Measurements from ENCODE around the gene ARSB. TPM values are rescaled to one million over a fixed set of nuclear protein-coding genes. Genes with fewer than 3 reads are reported as not detected.

The ARSB gene
- total and polyA plus RNA-seq, 2 donors (not counting 1 experiment from before 2014, with no cell fraction given), result 10.1 to 27.7 TPM

- Histone ChIP-seq H3K27ac (ENCODE audit: insufficient read depth, low read length) (no peak overlapping the region), H3K36me3 (ENCODE audit: control insufficient read depth, insufficient read depth, low read length) (no peaks in the 10 kb centered on the region), H3K9me3 (ENCODE audit: control insufficient read depth, insufficient read depth, low read depth, low read length) (no peaks in the 10 kb centered on the region), H3K4me1 (ENCODE audit: control insufficient read depth, extremely low read depth, insufficient read depth, low read length) (peaks cover 5% of the 10 kb centered on the region), H2AFZ (ENCODE audit: low read length) (peak overlapping the region; percentile 16), H3K79me2 (ENCODE audit: control insufficient read depth, insufficient read depth, low read length) (no peaks in the 10 kb centered on the region), H3K9ac (ENCODE audit: insufficient read depth, low read length) (no peak overlapping the region), H3K27me3 (ENCODE audit: control insufficient read depth, insufficient read depth, low read length) (no peaks in the 10 kb centered on the region), H3K4me3 (replicated peaks in 1 of 4; ENCODE audit: control extremely low read depth in 1 of 4, insufficient read depth in 1 of 4, low read depth in 3 of 4, low read length in 4 of 4) (no peak overlapping the region), H4K20me1 (ENCODE audit: control insufficient read depth, extremely low read depth, insufficient read depth, low read length) (no peaks in the 10 kb centered on the region), H3K4me2 (ENCODE audit: extremely low read depth, insufficient read depth, low read length) (no peak overlapping the region)
- no peak for DNase-seq (ENCODE audit: low read depth in 2 of 2)
- TF ChIP-seq CTCF (conservative IDR thresholded peaks at IDR 0.05 in 1 of 2, IDR thresholded peaks at IDR 0.05 in 1 of 2; ENCODE audit: low read depth in 1 of 2, low read length in 2 of 2) (no peak), EZH2 (IDR thresholded peaks at IDR 0.05; ENCODE audit: low read length, missing control alignments) (no peak)
These were observed 36.6 kb upstream of the ARSB start for GRCh38 chr5:79021753-79022152.

- Histone ChIP-seq H3K4me1 (ENCODE audit: control insufficient read depth, extremely low read depth, insufficient read depth, low read length) (peaks cover 5% of the 10 kb centered on the region), H3K4me2 (ENCODE audit: extremely low read depth, insufficient read depth, low read length) (peak overlapping the region; percentile 74), H2AFZ (ENCODE audit: low read length) (peak overlapping the region; percentile 82), H3K9ac (ENCODE audit: insufficient read depth, low read length) (no peak overlapping the region), H3K36me3 (ENCODE audit: control insufficient read depth, insufficient read depth, low read length) (no peaks in the 10 kb centered on the region), H3K4me3 (replicated peaks in 1 of 4; ENCODE audit: control extremely low read depth in 1 of 4, insufficient read depth in 1 of 4, low read depth in 3 of 4, low read length in 4 of 4) (peak overlapping the region in 2 of 4 experiments; percentile 24 to 39), H3K9me3 (ENCODE audit: control insufficient read depth, insufficient read depth, low read depth, low read length) (no peaks in the 10 kb centered on the region), H3K79me2 (ENCODE audit: control insufficient read depth, insufficient read depth, low read length) (no peaks in the 10 kb centered on the region), H3K27me3 (ENCODE audit: control insufficient read depth, insufficient read depth, low read length) (no peaks in the 10 kb centered on the region), H3K27ac (ENCODE audit: insufficient read depth, low read length) (no peak overlapping the region), H4K20me1 (ENCODE audit: control insufficient read depth, extremely low read depth, insufficient read depth, low read length) (no peaks in the 10 kb centered on the region)
- DNase-seq (ENCODE audit: low read depth in 2 of 2), result peak; percentile 76 to 87
- TF ChIP-seq EZH2 (IDR thresholded peaks at IDR 0.05; ENCODE audit: low read length, missing control alignments), result no peak
- peak; percentile 77 to 94 for TF ChIP-seq CTCF (conservative IDR thresholded peaks at IDR 0.05 in 1 of 2, IDR thresholded peaks at IDR 0.05 in 1 of 2; ENCODE audit: low read depth in 1 of 2, low read length in 2 of 2)
These were observed 35.9 kb upstream of the ARSB start for GRCh38 chr5:79020861-79021561.

DNA sequence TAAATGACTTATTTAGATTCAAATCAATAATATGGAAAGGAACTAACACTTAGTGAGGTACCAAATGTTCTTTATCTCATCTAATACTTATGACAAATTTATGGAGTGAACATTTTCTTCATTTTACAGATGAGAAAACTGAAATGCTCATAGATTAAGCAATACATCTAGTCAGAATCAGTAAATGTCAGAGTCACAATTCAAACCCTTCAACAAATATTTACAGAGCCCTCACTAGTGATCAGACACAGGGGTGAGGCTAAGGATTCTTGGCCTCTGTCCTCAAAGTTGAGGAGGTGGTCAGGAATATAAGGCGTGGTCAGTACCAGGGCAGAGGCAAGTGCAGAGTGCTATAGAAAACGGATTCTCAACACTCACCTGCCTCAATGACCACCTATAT, 29.5 kb upstream of the ARSB start:
- no peak for DNase-seq (ENCODE audit: low read depth in 2 of 2)
- TF ChIP-seq CTCF (conservative IDR thresholded peaks at IDR 0.05 in 1 of 2, IDR thresholded peaks at IDR 0.05 in 1 of 2; ENCODE audit: low read depth in 1 of 2, low read length in 2 of 2), result no peak
- no peaks in the 10 kb centered on the region for H3K9me3 ChIP-seq (ENCODE audit: control insufficient read depth, insufficient read depth, low read depth, low read length)
- no peaks in the 10 kb centered on the region for H3K27me3 ChIP-seq (ENCODE audit: control insufficient read depth, insufficient read depth, low read length)
- no peaks in the 10 kb centered on the region for H3K79me2 ChIP-seq (ENCODE audit: control insufficient read depth, insufficient read depth, low read length)
- no peaks in the 10 kb centered on the region for H4K20me1 ChIP-seq (ENCODE audit: control insufficient read depth, extremely low read depth, insufficient read depth, low read length)
- H3K9ac ChIP-seq (ENCODE audit: insufficient read depth, low read length), result no peak overlapping the region
- no peak overlapping the region for H3K4me2 ChIP-seq (ENCODE audit: extremely low read depth, insufficient read depth, low read length)
- no peak overlapping the region for H3K27ac ChIP-seq (ENCODE audit: insufficient read depth, low read length)
- H3K36me3 ChIP-seq (ENCODE audit: control insufficient read depth, insufficient read depth, low read length), result no peaks in the 10 kb centered on the region
- no peak overlapping the region for H2AFZ ChIP-seq (ENCODE audit: low read length)
- no peaks in the 10 kb centered on the region for H3K4me1 ChIP-seq (ENCODE audit: control insufficient read depth, extremely low read depth, insufficient read depth, low read length)
- no peak overlapping the region for H3K4me3 ChIP-seq (replicated peaks in 1 of 4; ENCODE audit: control extremely low read depth in 1 of 4, insufficient read depth in 1 of 4, low read depth in 3 of 4, low read length in 4 of 4)
